SK-N-SH (cell line): Measurements from ENCODE around the gene CDS1.

ENCODE experiments used
- CTCF ChIP-seq: fragments of 200-600 bp; sonication (generic); IDR thresholded peaks from 2 replicates; pipeline ENCODE4 v1.6.1; 2017; ENCODE audit warnings: antibody characterized with exemption, mild to moderate bottlenecking, moderate library complexity
- EZH2phosphoT487 ChIP-seq: fragments of 200-600 bp; sonication (generic); IDR thresholded peaks from 2 replicates; pipeline ENCODE4 v1.6.1; 2017; ENCODE audit warnings: low read depth, mixed run types, mild to moderate bottlenecking, antibody characterized with exemption, moderate library complexity, borderline replicate concordance
- IRF3 ChIP-seq: fragments of 150-350 bp; IDR thresholded peaks from 2 replicates; pipeline ENCODE4 v1.6.1; 2016; ENCODE audit warnings: mild to moderate bottlenecking, low read depth, low read length
- JUND ChIP-seq: IDR thresholded peaks from 2 replicates; pipeline ENCODE4 v1.4.0; 2012
- POLR2AphosphoS5 ChIP-seq: IDR thresholded peaks from 2 replicates; pipeline ENCODE4 v1.6.1; 2012; ENCODE audit warnings: low read depth, low read length
- RCOR1 ChIP-seq: fragments of 150-350 bp; IDR thresholded peaks from 2 replicates; pipeline ENCODE4 v1.6.1; 2017; ENCODE audit warnings: antibody characterized with exemption, low read length
- RFX5 ChIP-seq: IDR thresholded peaks from 2 replicates; pipeline ENCODE4 v1.6.1; 2012; ENCODE audit warnings: mild to moderate bottlenecking, improper control_type of control experiment, low read length
- TF ChIP-seq, protein P1 (sequence below): IDR thresholded peaks from 2 replicates; pipeline ENCODE4 v1.6.1; 2012; ENCODE audit warnings: mild to moderate bottlenecking, low read depth, low read length, moderate library complexity
- TF ChIP-seq, protein P2 (sequence below): fragments of 150-350 bp; IDR thresholded peaks from 2 replicates; pipeline ENCODE4 v1.6.1; 2017; ENCODE audit warnings: antibody characterized with exemption, low read length, low read depth, borderline replicate concordance

DNA sequence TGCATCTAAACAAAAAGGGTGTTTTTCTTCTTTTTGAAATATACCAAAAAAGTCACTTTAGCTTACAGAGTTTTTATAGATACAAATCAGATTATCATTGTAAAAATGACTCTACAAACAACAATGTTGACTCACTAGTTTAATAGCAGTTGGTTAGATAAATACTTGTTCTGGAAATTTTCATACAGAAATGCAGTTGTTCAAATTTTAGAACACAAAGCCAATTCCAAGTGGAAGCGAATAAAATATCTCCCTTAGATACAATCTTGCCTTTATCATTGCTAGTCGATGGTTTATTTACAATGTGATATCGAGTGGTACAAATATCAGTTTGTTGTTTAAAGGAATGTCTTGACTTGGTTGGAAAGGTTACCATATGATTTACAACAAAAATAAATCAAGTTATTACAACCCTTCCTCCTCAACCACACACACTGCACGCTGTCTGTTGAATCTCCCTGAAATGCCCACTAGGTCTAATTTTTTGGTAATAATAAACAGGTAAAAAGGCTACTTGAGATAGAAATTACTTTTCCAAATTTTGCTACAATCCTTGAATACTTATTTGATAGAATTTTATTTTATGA is 114.8 kb downstream of the CDS1 start:
- TF ChIP-seq POLR2AphosphoS5 (no peak), CTCF (no peak), IRF3 (no peak), RFX5 (no peak), JUND (peak; percentile 33; the same call in 1 of the 2 replicates), EZH2phosphoT487 (no peak), RCOR1 (no peak)
- TF ChIP-seq, protein P1, sequence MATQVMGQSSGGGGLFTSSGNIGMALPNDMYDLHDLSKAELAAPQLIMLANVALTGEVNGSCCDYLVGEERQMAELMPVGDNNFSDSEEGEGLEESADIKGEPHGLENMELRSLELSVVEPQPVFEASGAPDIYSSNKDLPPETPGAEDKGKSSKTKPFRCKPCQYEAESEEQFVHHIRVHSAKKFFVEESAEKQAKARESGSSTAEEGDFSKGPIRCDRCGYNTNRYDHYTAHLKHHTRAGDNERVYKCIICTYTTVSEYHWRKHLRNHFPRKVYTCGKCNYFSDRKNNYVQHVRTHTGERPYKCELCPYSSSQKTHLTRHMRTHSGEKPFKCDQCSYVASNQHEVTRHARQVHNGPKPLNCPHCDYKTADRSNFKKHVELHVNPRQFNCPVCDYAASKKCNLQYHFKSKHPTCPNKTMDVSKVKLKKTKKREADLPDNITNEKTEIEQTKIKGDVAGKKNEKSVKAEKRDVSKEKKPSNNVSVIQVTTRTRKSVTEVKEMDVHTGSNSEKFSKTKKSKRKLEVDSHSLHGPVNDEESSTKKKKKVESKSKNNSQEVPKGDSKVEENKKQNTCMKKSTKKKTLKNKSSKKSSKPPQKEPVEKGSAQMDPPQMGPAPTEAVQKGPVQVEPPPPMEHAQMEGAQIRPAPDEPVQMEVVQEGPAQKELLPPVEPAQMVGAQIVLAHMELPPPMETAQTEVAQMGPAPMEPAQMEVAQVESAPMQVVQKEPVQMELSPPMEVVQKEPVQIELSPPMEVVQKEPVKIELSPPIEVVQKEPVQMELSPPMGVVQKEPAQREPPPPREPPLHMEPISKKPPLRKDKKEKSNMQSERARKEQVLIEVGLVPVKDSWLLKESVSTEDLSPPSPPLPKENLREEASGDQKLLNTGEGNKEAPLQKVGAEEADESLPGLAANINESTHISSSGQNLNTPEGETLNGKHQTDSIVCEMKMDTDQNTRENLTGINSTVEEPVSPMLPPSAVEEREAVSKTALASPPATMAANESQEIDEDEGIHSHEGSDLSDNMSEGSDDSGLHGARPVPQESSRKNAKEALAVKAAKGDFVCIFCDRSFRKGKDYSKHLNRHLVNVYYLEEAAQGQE, result no peak
- TF ChIP-seq, protein P2, sequence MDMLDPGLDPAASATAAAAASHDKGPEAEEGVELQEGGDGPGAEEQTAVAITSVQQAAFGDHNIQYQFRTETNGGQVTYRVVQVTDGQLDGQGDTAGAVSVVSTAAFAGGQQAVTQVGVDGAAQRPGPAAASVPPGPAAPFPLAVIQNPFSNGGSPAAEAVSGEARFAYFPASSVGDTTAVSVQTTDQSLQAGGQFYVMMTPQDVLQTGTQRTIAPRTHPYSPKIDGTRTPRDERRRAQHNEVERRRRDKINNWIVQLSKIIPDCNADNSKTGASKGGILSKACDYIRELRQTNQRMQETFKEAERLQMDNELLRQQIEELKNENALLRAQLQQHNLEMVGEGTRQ, result no peak
